ENCODE data around the gene MON2. TPM values are rescaled to one million over a fixed set of nuclear protein-coding genes. Genes with fewer than 3 reads are reported as not detected.
"Not testable (repeated sequence)": the region's sequence is repeated elsewhere in the genome, so short reads cannot be mapped to it uniquely, and the experiment has no call there.

Gene MON2
- total and polyA plus RNA-seq, 9 donors: 13.1 to 84.4 (median 55.5) TPM

GRCh38 chr12:62543324-62543723 is 76.7 kb downstream of the MON2 start:
- no peak for TF ChIP-seq CTCF (IDR thresholded peaks at IDR 0.05)
- no peak for TF ChIP-seq EP300 (IDR thresholded peaks at IDR 0.05)
- no peak for TF ChIP-seq POLR2A (IDR thresholded peaks at IDR 0.05)
- H3K9me3 ChIP-seq: no peaks in the 10 kb centered on the region
- H3K36me3 ChIP-seq: no peaks in the 10 kb centered on the region
- 87 to 96% (median 90%) methylated on average over 5 of the region's 5 CpGs for WGBS, 3 donors
- no peak overlapping the region for H3K27ac ChIP-seq
- H3K4me3 ChIP-seq: no peak overlapping the region
- intact Hi-C loops (cut with DNase I): no loop called here
- H3K4me1 ChIP-seq (ENCODE audit: insufficient read depth): no peaks in the 10 kb centered on the region
- H3K27me3 ChIP-seq: no peaks in the 10 kb centered on the region
- DNase-seq: no peak

- WGBS, 3 donors: 63 to 99% (median 79%) methylated on average over 3 of the region's 3 CpGs
- H3K27me3 ChIP-seq: no peaks in the 10 kb centered on the region
- TF ChIP-seq CTCF (IDR thresholded peaks at IDR 0.05): no peak
- no peak for TF ChIP-seq EP300 (IDR thresholded peaks at IDR 0.05)
- no peak for TF ChIP-seq POLR2A (IDR thresholded peaks at IDR 0.05)
- no peaks in the 10 kb centered on the region for H3K36me3 ChIP-seq
- H3K27ac ChIP-seq: no peak overlapping the region
- no peaks in the 10 kb centered on the region for H3K4me1 ChIP-seq (ENCODE audit: insufficient read depth)
- no peak overlapping the region for H3K4me3 ChIP-seq
- no peak for DNase-seq
- H3K9me3 ChIP-seq: no peaks in the 10 kb centered on the region
- intact Hi-C loops (cut with DNase I): no loop called here
Measured at GRCh38 chr12:62543741-62544140, 77.1 kb downstream of the MON2 start.

- no peaks in the 10 kb centered on the region for H3K36me3 ChIP-seq
- H3K4me3 ChIP-seq: no peak overlapping the region
- no peaks in the 10 kb centered on the region for H3K27me3 ChIP-seq
- no peaks in the 10 kb centered on the region for H3K9me3 ChIP-seq
- no peak for DNase-seq
- intact Hi-C loops (cut with DNase I): no loop called here
- H3K27ac ChIP-seq: no peak overlapping the region
- no peak for TF ChIP-seq EP300 (IDR thresholded peaks at IDR 0.05)
- TF ChIP-seq CTCF (IDR thresholded peaks at IDR 0.05): no peak
- no peak for TF ChIP-seq POLR2A (IDR thresholded peaks at IDR 0.05)
- WGBS, 3 donors: 76 to 88% (median 86%) methylated on average over 5 of the region's 5 CpGs
- H3K4me1 ChIP-seq (ENCODE audit: insufficient read depth): no peaks in the 10 kb centered on the region
Measured at GRCh38 chr12:62552906-62553556, 86.4 kb downstream of the MON2 start.

GRCh38 chr12:62559366-62559765 is 92.7 kb downstream of the MON2 start:
- H3K4me1 ChIP-seq (ENCODE audit: insufficient read depth); H3K4me3 ChIP-seq; intact Hi-C loops (cut with DNase I); H3K36me3 ChIP-seq; H3K9me3 ChIP-seq; H3K27ac ChIP-seq; H3K27me3 ChIP-seq; DNase-seq: not testable (repeated sequence)
- WGBS, 3 donors: 95 to 100% (median 96%) methylated on average over 1 of the region's 1 CpG

GRCh38 chr12:62562846-62563245 is 96.2 kb downstream of the MON2 start:
- no peak for TF ChIP-seq EP300 (IDR thresholded peaks at IDR 0.05)
- TF ChIP-seq CTCF (IDR thresholded peaks at IDR 0.05): no peak
- no peak for TF ChIP-seq POLR2A (IDR thresholded peaks at IDR 0.05)
- no peak for DNase-seq
- WGBS, 3 donors: 88 to 91% (median 89%) methylated on average over 2 of the region's 2 CpGs

More at GRCh38 chr12:62562846-62563245, 96.2 kb downstream of the MON2 start:
- intact Hi-C loops (cut with DNase I): no loop called here
- Histone ChIP-seq H3K4me3 (no peak overlapping the region), H3K27me3 (no peaks in the 10 kb centered on the region), H3K27ac (no peak overlapping the region), H3K36me3 (no peaks in the 10 kb centered on the region), H3K4me1 (ENCODE audit: insufficient read depth) (no peaks in the 10 kb centered on the region), H3K9me3 (no peaks in the 10 kb centered on the region)
